ENCODE results near the gene TAF9.

DNA sequence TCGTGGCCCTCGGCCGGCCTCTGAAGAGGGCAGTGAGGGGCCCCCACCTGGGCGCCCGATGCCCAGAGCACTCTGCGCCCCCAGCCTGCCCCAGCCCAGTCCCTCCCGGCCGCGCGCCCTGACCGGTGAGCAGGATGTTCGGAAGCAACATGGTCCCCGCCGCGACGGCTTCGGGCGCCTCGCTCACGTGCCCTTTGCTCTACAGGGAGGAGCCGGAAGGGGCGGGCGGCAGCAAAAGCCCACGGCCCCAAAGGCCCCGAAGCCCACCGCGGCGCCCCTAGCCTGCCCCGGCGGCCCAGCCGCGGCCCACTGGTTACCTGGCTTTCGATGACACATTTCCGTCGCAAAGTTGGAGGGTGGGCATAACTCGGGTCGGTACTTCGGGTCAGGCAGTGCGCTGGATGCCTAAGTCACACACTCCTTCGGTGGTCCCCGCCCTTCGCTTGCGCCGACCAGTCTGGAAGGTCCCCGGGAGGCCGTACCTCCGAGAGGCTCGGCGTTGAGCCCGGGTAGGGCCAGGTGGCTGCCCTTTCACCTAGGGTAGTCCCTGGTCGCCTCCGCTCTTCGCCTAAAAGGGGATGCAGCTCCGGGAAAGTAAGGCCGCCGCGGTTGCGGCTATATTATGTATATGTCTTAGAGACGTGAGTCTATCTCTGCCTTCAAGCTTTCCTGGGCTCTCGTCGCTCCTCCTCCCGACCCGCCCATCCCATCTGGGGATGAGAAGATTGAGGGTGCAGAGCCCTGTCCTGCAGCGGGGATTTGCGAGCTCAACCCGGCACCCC is at the start of gene TAF9, which contains the start of the genes AK6 and RAD17:
- TF ChIP-seq, protein P1, sequence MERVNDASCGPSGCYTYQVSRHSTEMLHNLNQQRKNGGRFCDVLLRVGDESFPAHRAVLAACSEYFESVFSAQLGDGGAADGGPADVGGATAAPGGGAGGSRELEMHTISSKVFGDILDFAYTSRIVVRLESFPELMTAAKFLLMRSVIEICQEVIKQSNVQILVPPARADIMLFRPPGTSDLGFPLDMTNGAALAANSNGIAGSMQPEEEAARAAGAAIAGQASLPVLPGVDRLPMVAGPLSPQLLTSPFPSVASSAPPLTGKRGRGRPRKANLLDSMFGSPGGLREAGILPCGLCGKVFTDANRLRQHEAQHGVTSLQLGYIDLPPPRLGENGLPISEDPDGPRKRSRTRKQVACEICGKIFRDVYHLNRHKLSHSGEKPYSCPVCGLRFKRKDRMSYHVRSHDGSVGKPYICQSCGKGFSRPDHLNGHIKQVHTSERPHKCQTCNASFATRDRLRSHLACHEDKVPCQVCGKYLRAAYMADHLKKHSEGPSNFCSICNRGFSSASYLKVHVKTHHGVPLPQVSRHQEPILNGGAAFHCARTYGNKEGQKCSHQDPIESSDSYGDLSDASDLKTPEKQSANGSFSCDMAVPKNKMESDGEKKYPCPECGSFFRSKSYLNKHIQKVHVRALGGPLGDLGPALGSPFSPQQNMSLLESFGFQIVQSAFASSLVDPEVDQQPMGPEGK (CRISPR knock-in tag; IDR thresholded peaks at IDR 0.05; ENCODE audit: borderline replicate concordance): no peak
- TF ChIP-seq RARB (CRISPR knock-in tag; IDR thresholded peaks at IDR 0.05): no peak
- TF ChIP-seq, protein P2, sequence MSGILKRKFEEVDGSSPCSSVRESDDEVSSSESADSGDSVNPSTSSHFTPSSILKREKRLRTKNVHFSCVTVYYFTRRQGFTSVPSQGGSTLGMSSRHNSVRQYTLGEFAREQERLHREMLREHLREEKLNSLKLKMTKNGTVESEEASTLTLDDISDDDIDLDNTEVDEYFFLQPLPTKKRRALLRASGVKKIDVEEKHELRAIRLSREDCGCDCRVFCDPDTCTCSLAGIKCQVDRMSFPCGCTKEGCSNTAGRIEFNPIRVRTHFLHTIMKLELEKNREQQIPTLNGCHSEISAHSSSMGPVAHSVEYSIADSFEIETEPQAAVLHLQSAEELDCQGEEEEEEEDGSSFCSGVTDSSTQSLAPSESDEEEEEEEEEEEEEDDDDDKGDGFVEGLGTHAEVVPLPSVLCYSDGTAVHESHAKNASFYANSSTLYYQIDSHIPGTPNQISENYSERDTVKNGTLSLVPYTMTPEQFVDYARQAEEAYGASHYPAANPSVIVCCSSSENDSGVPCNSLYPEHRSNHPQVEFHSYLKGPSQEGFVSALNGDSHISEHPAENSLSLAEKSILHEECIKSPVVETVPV (CRISPR knock-in tag; IDR thresholded peaks at IDR 0.05): no peak
- TF ChIP-seq BACH2 (CRISPR knock-in tag; IDR thresholded peaks at IDR 0.05; ENCODE audit: borderline replicate concordance): no peak
- TF ChIP-seq, protein P3, sequence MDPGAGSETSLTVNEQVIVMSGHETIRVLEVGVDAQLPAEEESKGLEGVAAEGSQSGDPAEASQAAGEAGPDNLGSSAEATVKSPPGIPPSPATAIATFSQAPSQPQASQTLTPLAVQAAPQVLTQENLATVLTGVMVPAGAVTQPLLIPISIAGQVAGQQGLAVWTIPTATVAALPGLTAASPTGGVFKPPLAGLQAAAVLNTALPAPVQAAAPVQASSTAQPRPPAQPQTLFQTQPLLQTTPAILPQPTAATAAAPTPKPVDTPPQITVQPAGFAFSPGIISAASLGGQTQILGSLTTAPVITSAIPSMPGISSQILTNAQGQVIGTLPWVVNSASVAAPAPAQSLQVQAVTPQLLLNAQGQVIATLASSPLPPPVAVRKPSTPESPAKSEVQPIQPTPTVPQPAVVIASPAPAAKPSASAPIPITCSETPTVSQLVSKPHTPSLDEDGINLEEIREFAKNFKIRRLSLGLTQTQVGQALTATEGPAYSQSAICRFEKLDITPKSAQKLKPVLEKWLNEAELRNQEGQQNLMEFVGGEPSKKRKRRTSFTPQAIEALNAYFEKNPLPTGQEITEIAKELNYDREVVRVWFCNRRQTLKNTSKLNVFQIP (CRISPR knock-in tag; IDR thresholded peaks at IDR 0.05; ENCODE audit: borderline replicate concordance, low read depth): no peak
- TF ChIP-seq GLIS3 (CRISPR knock-in tag; IDR thresholded peaks at IDR 0.05): no peak; the same call in 1 of the 2 replicates
- no peak for TF ChIP-seq ISL1 (CRISPR knock-in tag; IDR thresholded peaks at IDR 0.05)

Data from SK-N-SH treated with all-trans-retinoic acid at 6 μM for 48 hours (cell line).